GM12878 (cell line): ENCODE measurements around the gene UBXN10. TPM values are rescaled to one million over a fixed set of nuclear protein-coding genes. Genes with fewer than 3 reads are reported as not detected.

Experiments used
- ATAC-seq: fragments of 200-7000 bp; cut with Tn5 transposase; 3 replicates; pipeline ENCODE4 v1.9.1; 2020; ENCODE audit warnings: mild to moderate bottlenecking, moderate library complexity
- Bru-seq: library from RNA; stranded (reverse); fragments of 400-500 nt; gene quantifications from one replicate; lab custom pipeline; 2021; lab: Mats Ljungman, UMichigan
- BruChase-seq, 2 experiments: library from RNA; stranded (reverse); fragments of 400-500 nt; gene quantifications; one replicate each; lab custom pipeline; 2021; lab: Mats Ljungman, UMichigan
- BruUV-seq: library from RNA; stranded (reverse); fragments of 400-500 nt; replicated peaks from 2 replicates; lab custom pipeline; 2021; lab: Mats Ljungman, UMichigan
- CTCF ChIA-PET: fragments of 300-600 bp; sonication (Branson Sonifier 250); formaldehyde crosslinking; extraction: SDS; loops from one replicate; lab custom pipeline; 2021; ENCODE audit warnings: inconsistent platforms; lab: Yijun Ruan, JAX
- POLR2A ChIA-PET: fragments of 350-600 bp; formaldehyde crosslinking; extraction: SDS; loops from one replicate; lab custom pipeline; 2021; ENCODE audit warnings: inconsistent platforms; lab: Charles Lee
- RAD21 ChIA-PET: fragments of 300-600 bp; sonication (Branson Sonifier 250); formaldehyde crosslinking; loops from one replicate; lab custom pipeline; 2023; ENCODE audit warnings: antibody characterized with exemption; ENCODE audit not compliant: unreplicated experiment; lab: Charles Lee
- SMC1A ChIA-PET: fragments of 300-600 bp; sonication (Branson Sonifier 250); formaldehyde crosslinking; loops from one replicate; lab custom pipeline; 2023; ENCODE audit not compliant: unreplicated experiment, uncharacterized antibody; lab: Charles Lee
- DNase-seq: peaks from one replicate; pipeline ENCODE4 v3.0.0-alpha.2; 2011; ENCODE audit warnings: low read depth, low spot score
- FAIRE-seq: peaks from 3 replicates; lab custom pipeline; 2011; peaks lifted over from hg19 to GRCh38; lab: Jason Lieb, UNC
- H2AFZ ChIP-seq: 2 replicates; pipeline ENCODE4 v1.6.0; 2011; ENCODE audit warnings: low read depth, low read length, control low read depth; ENCODE audit not compliant: control insufficient read depth
- H3K27ac ChIP-seq: 2 replicates; pipeline ENCODE4 v1.5.1; 2011; ENCODE audit warnings: control low read depth; ENCODE audit not compliant: control insufficient read depth, insufficient read depth
- H3K27me3 ChIP-seq, 2 experiments: replicated peaks in 1 of 2; 2 replicates each; pipeline versions ENCODE4 v1.6.0 to v1.6.1; 2011; ENCODE audit warnings: low read length in 1 of 2; ENCODE audit not compliant: control insufficient read depth in 2 of 2, insufficient read depth in 2 of 2
- H3K36me3 ChIP-seq, 2 experiments: 2 replicates each; pipeline ENCODE4 v1.5.1; 2011; ENCODE audit warnings: low read length in 1 of 2; ENCODE audit not compliant: control insufficient read depth in 2 of 2, insufficient read depth in 2 of 2
- H3K4me1 ChIP-seq: 2 replicates; pipeline ENCODE4 v1.6.1; 2011; ENCODE audit warnings: mild to moderate bottlenecking, low read length, moderate library complexity, mixed read lengths; ENCODE audit not compliant: control insufficient read depth, insufficient read depth
- H3K4me2 ChIP-seq: 2 replicates; pipeline ENCODE4 v1.6.0; 2011; ENCODE audit warnings: control low read depth; ENCODE audit not compliant: control insufficient read depth, insufficient read depth
- H3K4me3 ChIP-seq: fragments of 200-600 bp; sonication (generic); 2 replicates; pipeline ENCODE4 v1.5.1; 2016
- H3K79me2 ChIP-seq: 2 replicates; pipeline ENCODE4 v1.6.0; 2011; ENCODE audit warnings: low read length; ENCODE audit not compliant: control insufficient read depth, insufficient read depth
- H3K9ac ChIP-seq: 2 replicates; pipeline ENCODE4 v1.8.0; 2011; ENCODE audit warnings: low read length, control low read depth, mixed read lengths; ENCODE audit not compliant: control insufficient read depth, insufficient read depth
- H3K9me3 ChIP-seq: replicated peaks from 3 replicates; pipeline ENCODE4 v1.5.1; 2011; ENCODE audit warnings: mild to moderate bottlenecking, low read length; ENCODE audit not compliant: control insufficient read depth, insufficient read depth
- H4K20me1 ChIP-seq: 2 replicates; pipeline ENCODE4 v1.6.0; 2011; ENCODE audit not compliant: control insufficient read depth, insufficient read depth
- EED ChIP-seq: sonication (generic); IDR thresholded peaks from 2 replicates; pipeline ENCODE4 v1.6.1; 2016; ENCODE audit warnings: antibody characterized with exemption, low read depth
- SMAD5 ChIP-seq: IDR thresholded peaks from 2 replicates; pipeline ENCODE4 v1.6.1; 2016; ENCODE audit warnings: antibody characterized with exemption, low read depth
- SMC3 ChIP-seq: IDR thresholded peaks from 2 replicates; pipeline ENCODE4 v1.6.1; 2011; ENCODE audit warnings: low read length, improper control_type of control experiment, borderline replicate concordance
- WGBS: methylation state at CpG from one replicate; pipeline ENCODE4 v1.1.6; 2016; ENCODE audit warnings: low lambda C conversion rate; ENCODE audit not compliant: insufficient replicate concordance, insufficient coverage; ENCODE audit errors: missing lambda C conversion rate; 5-methylcytosine and 5-hydroxymethylcytosine counted together
- in situ Hi-C: fragments of 300-500 bp; cut with MboI; formaldehyde crosslinking; loops from 9 replicates; pipeline ENCODE4 v1.14.3; 2018; ENCODE audit warnings: mixed read lengths
- intact Hi-C: fragments of 100-400 bp; cut with micrococcal nuclease; formaldehyde crosslinking; loops from one replicate; pipeline ENCODE4 v1.14.2; 2022; ENCODE audit not compliant: unreplicated experiment
- long read RNA-seq, 2 experiments: library from polyadenylated mRNA; unstranded; transcript quantifications; one replicate each; pipeline ENCODE4 v2.0.0, GENCODE V29; 2019 to 2020
- polyA minus RNA-seq, 3 experiments: library from RNA; depleted of rRNA, polyadenylated mRNA; stranded (reverse); fragments of >200 nt; gene quantifications; 2 replicates each; pipeline ENCODE4 v1.2.3, GENCODE V29; 2011
- polyA plus RNA-seq, 11 experiments: library from polyadenylated mRNA; depleted of rRNA in 4 of 11; unstranded in 6 of 11; stranded (reverse) in 5 of 11; fragments of >200 nt; fragmentation: Nextera tagmentation in 4 of 11; fragmentation: Illumina TruSeq in 1 of 11; extraction: Ambion mirVana in 4 of 11; extraction: Trizol in 1 of 11; gene quantifications; 1 replicate in 1 of 11; 2 replicates in 10 of 11; pipeline versions ENCODE4 v1.2.1 to v1.2.3, GENCODE V29; 2011 to 2016; ENCODE audit warnings: inconsistent platforms in 2 of 11, missing spikeins in 2 of 11, low read depth in 1 of 11
- total RNA-seq, 4 experiments: library from RNA; depleted of rRNA in 3 of 4; stranded (reverse); fragments of >200 nt in 3 of 4; fragmentation: Illumina TruSeq in 1 of 4; extraction: Trizol in 1 of 4; gene quantifications; 2 replicates each; pipeline versions ENCODE4 v1.2.1 to v1.2.3, GENCODE V29; 2013 to 2021
- TF ChIP-seq, protein P1 (sequence below): IDR thresholded peaks from 2 replicates; pipeline ENCODE4 v1.6.1; 2011; ENCODE audit warnings: borderline replicate concordance, low read depth, mild to moderate bottlenecking, moderate library complexity, mixed read lengths, low read length; ENCODE audit not compliant: insufficient read depth; ENCODE audit errors: extremely low read length
- TF ChIP-seq, protein P2 (sequence below): fragments of 450-650 bp; formaldehyde crosslinking; IDR thresholded peaks from 2 replicates; pipeline ENCODE4 v1.4.0; 2022; ENCODE audit warnings: mild to moderate bottlenecking, moderate library complexity

UBXN10 gene, protein sequence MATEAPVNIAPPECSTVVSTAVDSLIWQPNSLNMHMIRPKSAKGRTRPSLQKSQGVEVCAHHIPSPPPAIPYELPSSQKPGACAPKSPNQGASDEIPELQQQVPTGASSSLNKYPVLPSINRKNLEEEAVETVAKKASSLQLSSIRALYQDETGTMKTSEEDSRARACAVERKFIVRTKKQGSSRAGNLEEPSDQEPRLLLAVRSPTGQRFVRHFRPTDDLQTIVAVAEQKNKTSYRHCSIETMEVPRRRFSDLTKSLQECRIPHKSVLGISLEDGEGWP
- 0.06 TPM in 1 of 2 replicates, not detected in the other for total RNA-seq (2013; cell fraction: nucleolus; rRNA removed)
- not detected in 2 replicates for total RNA-seq (2014; rRNA removed)
- not detected in 2 replicates for total RNA-seq (2014; rRNA removed; fragmentation: Illumina TruSeq; extraction: Trizol)
- not detected in 2 replicates for total RNA-seq (2021)
- 0.08 TPM for polyA plus RNA-seq (2011; ENCODE audit: low read depth)
- polyA plus RNA-seq (2011; rRNA removed), result 0.12 and 0.15 TPM in 2 replicates
- 0.12 and 0.15 TPM in 2 replicates for polyA plus RNA-seq (2011; cell fraction: cytosol; rRNA removed)
- polyA plus RNA-seq (2011; cell fraction: nucleus; rRNA removed), result 0.16 and 0.19 TPM in 2 replicates
- polyA plus RNA-seq (2012), result 0.03 and 0.07 TPM in 2 replicates
- polyA plus RNA-seq (2014; fragmentation: Illumina TruSeq; extraction: Trizol), result 0.03 TPM in 1 of 2 replicates, not detected in the other
- not detected for polyA plus RNA-seq (2014; fragmentation: Nextera tagmentation; extraction: Ambion mirVana)
- polyA plus RNA-seq (2014; rRNA removed), result 0.06 TPM in 1 of 2 replicates, not detected in the other
- polyA plus RNA-seq (2016; fragmentation: Nextera tagmentation; extraction: Ambion mirVana), result not detected
- 0.26 TPM in 1 of 2 replicates, not detected in the other for polyA minus RNA-seq (2011; rRNA and poly(A)+ RNA removed)
- not detected in 2 replicates for polyA minus RNA-seq (2011; cell fraction: cytosol; rRNA and poly(A)+ RNA removed)
- 0.10 and 0.12 TPM in 2 replicates for polyA minus RNA-seq (2011; cell fraction: nucleus; rRNA and poly(A)+ RNA removed)
- percentile 23 among the genes with signal in this experiment for Bru-seq, nascent RNA
- percentile 9 among the genes with signal in this experiment for BruChase-seq, experiment 1, labeled RNA remaining after a 6-hour chase
- percentile 17 among the genes with signal in this experiment for BruChase-seq, experiment 2, labeled RNA remaining after a 2-hour chase
- long read RNA-seq, experiment 1, result 0 reads
- long read RNA-seq, experiment 2, result 0 reads

GRCh38 chr1:20185834-20186782 lies at the start of gene UBXN10, which contains the start of gene PLA2G2C:
Gene UBXN10, plus strand, starts transcription at chr1:20186096. Its CDS starts 4,466 bp downstream, at chr1:20190562.
Gene PLA2G2C, minus strand, starts transcription at chr1:20186518. Its CDS starts 9,155 bp downstream, at chr1:20177363.
- Histone ChIP-seq H4K20me1 (no peaks in the 10 kb centered on the region), H3K9ac (peak within 1 kb of the TSS; percentile 44; the same call in 1 of the 2 replicates)
- SMC1A ChIA-PET, result no interaction called here
- CTCF ChIA-PET, result interaction anchor here (1.1 kb wide), 1 partner anchor 27 kb away, joined by 3 read pairs; no protein-coding TSS in a partner anchor
- no peak for TF ChIP-seq SMAD5
- TF ChIP-seq, protein P1, sequence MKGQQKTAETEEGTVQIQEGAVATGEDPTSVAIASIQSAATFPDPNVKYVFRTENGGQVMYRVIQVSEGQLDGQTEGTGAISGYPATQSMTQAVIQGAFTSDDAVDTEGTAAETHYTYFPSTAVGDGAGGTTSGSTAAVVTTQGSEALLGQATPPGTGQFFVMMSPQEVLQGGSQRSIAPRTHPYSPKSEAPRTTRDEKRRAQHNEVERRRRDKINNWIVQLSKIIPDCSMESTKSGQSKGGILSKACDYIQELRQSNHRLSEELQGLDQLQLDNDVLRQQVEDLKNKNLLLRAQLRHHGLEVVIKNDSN, result peak; percentile 35
- TF ChIP-seq, protein P2, sequence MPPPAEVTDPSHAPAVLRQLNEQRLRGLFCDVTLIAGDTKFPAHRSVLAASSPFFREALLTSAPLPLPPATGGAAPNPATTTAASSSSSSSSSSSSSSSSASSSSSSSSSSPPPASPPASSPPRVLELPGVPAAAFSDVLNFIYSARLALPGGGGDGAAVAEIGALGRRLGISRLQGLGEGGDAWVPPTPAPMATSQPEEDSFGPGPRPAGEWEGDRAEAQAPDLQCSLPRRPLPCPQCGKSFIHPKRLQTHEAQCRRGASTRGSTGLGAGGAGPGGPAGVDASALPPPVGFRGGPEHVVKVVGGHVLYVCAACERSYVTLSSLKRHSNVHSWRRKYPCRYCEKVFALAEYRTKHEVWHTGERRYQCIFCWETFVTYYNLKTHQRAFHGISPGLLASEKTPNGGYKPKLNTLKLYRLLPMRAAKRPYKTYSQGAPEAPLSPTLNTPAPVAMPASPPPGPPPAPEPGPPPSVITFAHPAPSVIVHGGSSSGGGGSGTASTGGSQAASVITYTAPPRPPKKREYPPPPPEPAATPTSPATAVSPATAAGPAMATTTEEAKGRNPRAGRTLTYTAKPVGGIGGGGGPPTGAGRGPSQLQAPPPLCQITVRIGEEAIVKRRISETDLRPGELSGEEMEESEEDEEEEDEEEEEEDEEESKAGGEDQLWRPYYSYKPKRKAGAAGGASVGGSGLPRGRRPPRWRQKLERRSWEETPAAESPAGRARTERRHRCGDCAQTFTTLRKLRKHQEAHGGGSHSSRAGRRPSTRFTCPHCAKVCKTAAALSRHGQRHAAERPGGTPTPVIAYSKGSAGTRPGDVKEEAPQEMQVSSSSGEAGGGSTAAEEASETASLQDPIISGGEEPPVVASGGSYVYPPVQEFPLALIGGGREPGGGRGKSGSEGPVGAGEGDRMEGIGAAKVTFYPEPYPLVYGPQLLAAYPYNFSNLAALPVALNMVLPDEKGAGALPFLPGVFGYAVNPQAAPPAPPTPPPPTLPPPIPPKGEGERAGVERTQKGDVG (CRISPR knock-in tag), result no peak
- no peak for TF ChIP-seq SMC3
- no peak for TF ChIP-seq EED
- TF ChIP-seq, all 136 proteins: peak for 1
- FAIRE-seq, result no peak
- ChIA-PET POLR2A (no interaction called here), RAD21 (no interaction called here)
- Histone ChIP-seq H3K27ac (no peak within 1 kb of the TSS), H3K36me3 (no peaks in the 10 kb centered on the region), H3K27me3 (peaks cover 4 to 11% of the 10 kb centered on the region in 2 experiments), H3K79me2 (no peaks in the 10 kb centered on the region), H3K4me1 (peaks cover 12% of the 10 kb centered on the region), H2AFZ (peak within 1 kb of the TSS; percentile 55), H3K4me3 (peak within 1 kb of the TSS; percentile 60), H3K9me3 (no peaks in the 10 kb centered on the region), H3K4me2 (peak within 1 kb of the TSS; percentile 97)
- no peak for DNase-seq
- intact Hi-C loops, result no loop called here
- peak; percentile 71 for ATAC-seq
- in situ Hi-C loops, result no loop called here
- no TSS peak for BruUV-seq
- 2% methylated on average over 34 of the region's 52 CpGs for WGBS
